ENCODE results near the gene PRKCD.
A peak's percentile ranks its signal among the peaks of the same experiment; 100 is the strongest.

PRKCD gene

GRCh38 chr3:53160660-53161449 is at the start of gene PRKCD:
Gene PRKCD, plus strand, starts transcription at chr3:53161209. Its CDS starts 17,214 bp downstream, at chr3:53178423.
- TF ChIP-seq CTCF (IDR thresholded peaks at IDR 0.05) = 0 out of 2 replicates have a peak, but pooled peaks have one; percentile 44

- TF ChIP-seq CTCF (IDR thresholded peaks at IDR 0.05) = no peak
Measured at GRCh38 chr3:53111822-53112221, 49.2 kb upstream of the PRKCD start.

GRCh38 chr3:53113293-53114010 is 47.6 kb upstream of the PRKCD start:
- no peak for TF ChIP-seq CTCF (IDR thresholded peaks at IDR 0.05)

- peak; percentile 83 for TF ChIP-seq CTCF (IDR thresholded peaks at IDR 0.05)
Measured at GRCh38 chr3:53114011-53114400, 47.0 kb upstream of the PRKCD start.

- no peak for TF ChIP-seq CTCF (IDR thresholded peaks at IDR 0.05)
Measured at GRCh38 chr3:53114412-53115074, 46.5 kb upstream of the PRKCD start.

- TF ChIP-seq CTCF (IDR thresholded peaks at IDR 0.05) = no peak
Measured at GRCh38 chr3:53116956-53117355, 44.1 kb upstream of the PRKCD start.

GRCh38 chr3:53120336-53120735 is 40.7 kb upstream of the PRKCD start:
- TF ChIP-seq CTCF (IDR thresholded peaks at IDR 0.05) = no peak
